HG03378 (cell line): ENCODE measurements around the gene AKIRIN2.
"Not testable (repeated sequence)": the region's sequence is repeated elsewhere in the genome, so short reads cannot be mapped to it uniquely, and the experiment has no call there.

ENCODE experiments used
- ATAC-seq: cut with Tn5 transposase; IDR thresholded peaks from one replicate; pipeline ENCODE4 v1.9.1; 2021; ENCODE audit warnings: mild to moderate bottlenecking, moderate library complexity; ENCODE audit not compliant: unreplicated experiment

AKIRIN2 gene

DNA sequence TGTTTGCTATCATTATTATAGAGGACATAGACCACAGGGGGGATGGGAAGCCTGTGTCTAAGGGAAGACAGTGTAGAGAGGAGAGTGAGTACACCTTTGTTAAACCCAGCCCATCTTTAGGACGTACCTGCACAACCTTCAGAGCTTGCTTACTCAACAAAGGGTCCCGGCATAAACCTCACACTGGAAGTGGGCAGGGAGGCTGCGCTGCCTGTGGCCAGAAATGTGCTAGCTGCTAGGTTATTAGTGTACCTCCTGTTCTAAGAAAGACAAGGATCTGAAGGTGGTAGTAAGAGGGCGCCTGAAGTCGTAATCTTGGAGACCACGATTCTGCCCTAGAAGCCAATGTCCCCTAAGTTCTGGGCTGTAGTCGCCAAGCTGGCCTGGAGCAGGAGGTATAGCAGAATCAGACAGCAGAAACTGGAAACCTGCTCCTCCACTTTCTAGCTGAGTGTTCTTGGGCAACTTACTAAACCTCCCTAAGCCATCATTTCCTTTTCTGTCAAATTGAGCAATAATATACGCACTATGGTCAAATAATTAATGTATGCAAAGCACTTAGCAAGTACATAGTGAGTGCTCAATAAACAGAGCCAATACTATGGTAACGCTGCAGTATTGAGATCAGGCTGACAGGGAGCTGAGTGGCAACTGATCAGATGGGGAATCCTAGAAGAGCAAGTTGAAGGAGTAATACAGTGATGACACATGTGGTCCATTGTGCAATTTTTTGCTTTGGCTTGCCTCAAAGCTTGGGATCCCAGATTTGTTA is 16.8 kb upstream of the AKIRIN2 start:
- ATAC-seq, result no peak

GRCh38 chr6:87716928-87717614 is 15.0 kb upstream of the AKIRIN2 start:
- ATAC-seq, result no peak

- peak; percentile 63 for ATAC-seq
Measured at GRCh38 chr6:87714093-87714842, 12.2 kb upstream of the AKIRIN2 start.

DNA sequence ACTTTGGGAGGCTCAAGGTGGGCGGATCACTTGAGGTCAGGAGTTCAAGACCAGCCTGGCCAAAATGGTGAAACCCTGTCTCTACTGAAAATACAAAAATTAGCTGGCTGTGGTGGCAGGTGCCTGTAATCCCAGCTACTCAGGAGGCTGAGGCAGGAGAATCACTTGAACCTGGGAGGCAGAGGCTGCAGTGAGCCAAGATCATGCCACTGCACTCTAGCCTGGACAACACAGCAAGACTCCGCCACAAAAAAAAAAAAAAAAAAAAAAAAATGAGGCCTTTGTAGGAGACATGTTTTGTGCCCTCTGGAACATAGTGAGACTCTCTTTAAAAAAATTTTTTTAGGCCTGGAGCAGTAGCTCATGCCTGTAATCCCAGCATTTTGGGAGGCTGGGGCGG is 10.7 kb upstream of the AKIRIN2 start:
- ATAC-seq, result not testable (repeated sequence)

- ATAC-seq, result no peak
Measured at GRCh38 chr6:87710090-87710489, 8.1 kb upstream of the AKIRIN2 start.

DNA sequence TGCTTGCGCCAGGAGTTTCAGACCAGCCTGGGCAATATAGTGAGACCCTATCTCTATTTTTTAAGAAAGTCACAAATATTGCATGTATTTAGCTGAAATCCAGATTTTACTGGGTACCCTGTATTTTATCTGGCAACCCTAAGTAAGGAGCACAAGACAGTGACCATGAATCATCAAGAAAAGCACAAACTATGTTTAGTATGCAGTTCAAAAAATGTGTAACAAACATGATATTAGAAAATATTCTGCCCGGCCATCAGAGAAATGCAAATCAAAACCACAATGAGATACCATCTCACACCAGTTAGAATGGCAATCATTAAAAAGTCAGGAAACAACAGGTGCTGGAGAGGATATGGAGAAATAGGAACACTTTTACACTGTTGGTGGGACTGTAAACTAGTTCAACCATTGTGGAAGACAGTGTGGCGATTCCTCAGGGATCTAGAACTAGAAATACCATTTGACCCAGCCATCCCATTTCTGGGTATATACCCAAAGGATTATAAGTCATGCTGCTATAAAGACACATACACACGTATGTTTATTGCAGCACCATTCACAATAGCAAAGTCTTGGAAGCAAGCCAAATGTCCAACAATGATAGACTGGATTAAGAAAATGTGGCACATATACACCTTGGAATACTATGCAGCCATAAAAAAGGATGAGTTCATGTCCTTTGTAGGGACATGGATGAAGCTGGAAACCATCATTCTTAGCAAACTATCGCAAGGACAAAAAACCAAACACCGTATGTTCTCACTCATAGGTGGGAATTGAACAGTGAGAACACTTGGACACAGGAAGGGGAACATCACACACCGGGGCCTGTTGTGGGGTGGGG is 6.8 kb upstream of the AKIRIN2 start:
- ATAC-seq, result not testable (repeated sequence)

GRCh38 chr6:87706187-87706966 is 4.3 kb upstream of the AKIRIN2 start:
- no peak for ATAC-seq

DNA sequence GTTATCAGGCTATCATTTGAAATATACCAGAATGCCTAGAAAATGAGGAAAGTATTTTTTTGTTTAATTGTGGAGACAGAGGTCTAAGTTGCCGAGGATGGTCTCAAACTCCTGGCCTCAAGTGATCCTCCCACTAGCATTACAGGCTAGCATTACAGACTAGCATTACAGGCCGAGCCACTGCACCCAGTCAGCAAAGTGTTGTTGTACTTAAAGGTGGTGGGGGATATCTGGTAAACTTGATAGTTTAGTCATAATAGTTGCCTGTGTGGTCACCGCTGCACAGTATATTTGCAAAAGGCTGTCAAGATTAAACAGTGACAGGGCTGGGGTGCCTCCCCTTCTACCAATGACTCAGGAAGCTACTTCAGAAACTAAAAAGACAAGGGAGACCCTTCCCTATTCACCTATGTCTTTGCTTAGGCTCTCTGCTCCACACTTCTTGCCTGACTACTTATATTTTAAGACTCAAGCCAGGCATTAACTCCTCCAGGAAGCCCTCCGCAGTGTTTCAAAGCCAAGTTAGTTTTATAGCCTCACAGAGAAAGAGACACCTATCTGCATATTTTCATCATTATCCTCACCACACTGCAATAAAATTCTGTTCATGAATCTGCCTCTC is 3.1 kb upstream of the AKIRIN2 start:
- ATAC-seq, result peak; percentile 71

DNA sequence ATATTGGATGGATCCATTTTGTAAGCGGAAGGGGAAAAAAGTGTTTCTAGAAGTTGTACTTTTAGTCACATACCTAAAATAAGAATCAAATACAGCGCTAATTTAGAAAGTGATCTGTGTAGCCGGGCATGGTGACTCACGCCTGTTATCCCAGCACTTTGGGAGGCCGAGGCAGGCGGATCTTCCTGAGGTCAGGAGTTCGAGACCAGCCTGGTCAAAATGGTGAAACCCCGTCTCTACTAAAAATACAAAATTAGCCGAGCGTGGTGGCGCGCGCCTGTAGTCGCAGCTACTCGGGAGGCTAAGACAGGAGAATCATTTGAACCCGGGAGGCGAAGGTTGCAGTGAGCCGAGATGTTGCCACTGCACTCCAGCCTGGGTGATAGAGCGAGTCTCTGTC is 1.0 kb upstream of the AKIRIN2 start:
- ATAC-seq, result not testable (repeated sequence)

DNA sequence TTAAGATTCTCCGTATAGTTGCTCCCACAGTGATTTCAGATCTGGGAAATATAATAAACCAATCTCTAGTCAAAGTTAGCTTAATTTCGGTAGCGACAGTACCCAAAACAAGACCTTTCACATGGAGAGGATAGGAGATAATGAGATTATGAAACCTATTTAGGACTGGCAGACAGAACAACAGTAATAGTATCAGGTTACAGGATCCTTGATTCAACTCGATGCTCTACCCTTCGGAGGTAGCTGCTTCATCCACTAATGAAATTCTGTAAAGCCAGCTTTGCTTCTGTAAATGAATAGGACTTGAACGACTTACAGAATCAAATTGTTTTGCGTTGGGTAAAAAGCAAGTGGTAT is 534 bp upstream of the AKIRIN2 start:
- peak; percentile 8 for ATAC-seq

DNA sequence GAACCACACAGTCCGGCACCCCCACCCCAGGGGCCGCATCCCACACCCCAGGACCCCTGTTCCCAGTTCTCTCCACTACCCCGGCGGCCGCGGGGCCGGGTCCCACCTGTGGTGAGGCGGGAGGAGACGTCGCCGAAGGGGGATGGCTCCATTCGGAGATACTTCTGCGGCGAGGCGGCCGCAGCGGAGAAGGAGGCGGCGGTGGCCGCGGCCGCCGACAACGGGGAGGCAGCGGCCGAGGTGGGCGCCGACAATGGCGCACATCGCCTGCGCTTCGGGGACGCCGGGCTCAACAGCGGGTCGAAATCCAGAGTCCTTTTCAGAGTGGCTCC is 723 bp downstream of the AKIRIN2 start:
- no peak for ATAC-seq

- peak; percentile 14 for ATAC-seq
Measured at GRCh38 chr6:87700397-87701343, 1.4 kb downstream of the AKIRIN2 start.

DNA sequence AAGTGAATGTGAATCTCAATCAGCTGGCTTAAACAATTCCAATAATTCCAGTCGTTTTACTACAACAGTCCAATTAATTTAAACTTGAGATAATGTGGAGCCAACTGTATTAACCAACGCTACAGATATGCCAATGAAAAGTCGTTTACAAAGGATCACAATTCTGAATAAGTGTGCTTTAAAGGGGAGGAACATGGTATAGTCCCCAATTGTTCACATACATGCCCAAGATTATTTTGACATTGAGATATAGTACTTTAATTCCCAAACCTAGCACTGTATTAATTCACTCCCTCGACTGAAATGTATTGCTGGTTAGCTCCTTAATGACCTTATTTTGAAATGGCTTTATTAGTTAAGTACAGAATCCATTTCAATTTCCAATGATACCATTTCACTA is 2.5 kb downstream of the AKIRIN2 start:
- no peak for ATAC-seq

- ATAC-seq, result no peak
Measured at GRCh38 chr6:87698547-87699006, 3.5 kb downstream of the AKIRIN2 start.

DNA sequence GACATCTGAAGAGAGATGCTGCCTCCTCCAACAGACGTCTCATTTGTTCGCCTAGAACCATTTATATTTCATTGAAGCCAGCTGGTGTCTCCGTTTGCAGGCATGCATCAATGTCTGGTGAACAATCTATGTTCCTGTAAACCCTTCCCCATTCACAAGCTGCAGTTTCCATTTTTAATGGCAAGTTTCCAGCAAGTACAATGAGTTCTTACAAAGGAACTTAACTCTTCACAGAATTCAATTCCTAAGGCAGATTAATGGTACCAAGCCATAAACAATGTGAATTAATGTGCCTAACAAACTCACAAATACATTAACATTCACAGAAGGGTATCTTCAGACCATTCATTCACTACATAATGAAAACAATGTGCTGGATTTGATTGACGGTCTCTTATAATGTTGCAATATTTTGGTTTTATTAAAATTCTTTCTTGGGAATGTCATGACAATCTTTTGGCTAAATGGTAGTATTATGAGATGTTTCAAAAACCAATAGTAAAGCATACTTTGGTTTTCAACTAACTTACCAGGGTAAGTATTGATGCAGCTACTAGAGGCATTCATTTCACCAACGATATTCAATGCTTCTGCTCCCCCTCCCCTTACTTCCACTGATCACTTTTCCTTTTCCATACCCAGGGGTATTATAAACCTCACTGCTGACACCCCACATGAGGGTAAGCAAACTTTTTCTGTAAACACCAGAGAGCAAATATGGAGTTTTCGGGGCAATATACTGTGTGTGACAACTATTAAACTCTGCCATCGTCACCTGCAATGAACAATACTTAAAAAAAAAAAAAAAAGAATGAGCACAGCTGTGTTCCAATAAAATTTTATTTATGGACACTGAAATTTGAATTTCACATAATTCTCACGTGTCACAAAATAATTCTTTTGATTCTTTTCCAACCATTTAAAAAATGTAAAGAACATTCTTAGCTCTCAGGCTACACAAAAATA is 4.2 kb downstream of the AKIRIN2 start:
- ATAC-seq, result no peak

DNA sequence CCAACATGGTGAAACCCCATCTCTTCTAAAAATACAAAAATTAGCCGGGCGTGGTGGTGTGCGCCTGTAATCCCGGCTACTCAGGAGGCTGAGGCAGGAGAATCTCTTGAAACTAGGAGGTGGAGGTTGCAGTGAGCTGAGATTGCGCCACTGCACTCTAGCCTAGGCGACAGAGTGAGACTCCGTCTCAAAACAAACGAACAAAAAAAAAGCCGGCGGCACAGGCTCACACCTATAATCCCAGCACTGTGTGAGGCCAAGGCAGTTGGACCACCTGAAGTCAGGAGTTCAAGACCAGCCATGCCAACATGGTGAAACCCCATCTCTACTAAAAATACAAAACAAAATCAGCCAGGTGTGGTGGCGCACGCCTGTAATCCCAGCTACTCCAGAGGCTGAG is 5.2 kb downstream of the AKIRIN2 start:
- ATAC-seq, result not testable (repeated sequence)

GRCh38 chr6:87692086-87692485 is 9.9 kb downstream of the AKIRIN2 start:
- ATAC-seq, result no peak
